Kidney glomerular epithelial cell (primary cell): ENCODE data around the gene RAD51B.
A peak's percentile ranks its signal among the peaks of the same experiment; 100 is the strongest.

ENCODE experiments used
- DNase-seq: peaks from one replicate; lab custom pipeline; 2025; lab: John Stamatoyannopoulos, UW

The RAD51B gene

GRCh38 chr14:68669603-68670358 is 850.2 kb downstream of the RAD51B start:
- no peak for DNase-seq

GRCh38 chr14:68670359-68670715 is 850.8 kb downstream of the RAD51B start:
- DNase-seq: no peak

GRCh38 chr14:68671909-68672308 is 852.3 kb downstream of the RAD51B start:
- DNase-seq: no peak

GRCh38 chr14:68672609-68673285 is 853.2 kb downstream of the RAD51B start:
- DNase-seq: no peak

GRCh38 chr14:68673464-68673863 is 853.9 kb downstream of the RAD51B start:
- no peak for DNase-seq

- DNase-seq: no peak
Observed at GRCh38 chr14:68674538-68675232, 855.1 kb downstream of the RAD51B start.

GRCh38 chr14:68675233-68675577 is 855.6 kb downstream of the RAD51B start:
- DNase-seq: peak; percentile 24

- no peak for DNase-seq
Observed at GRCh38 chr14:68676511-68676943, 856.9 kb downstream of the RAD51B start.

GRCh38 chr14:68677476-68677875 is 857.9 kb downstream of the RAD51B start:
- DNase-seq: no peak

- no peak for DNase-seq
Observed at GRCh38 chr14:68677901-68678300, 858.3 kb downstream of the RAD51B start.

GRCh38 chr14:68678471-68678870 is 858.9 kb downstream of the RAD51B start:
- DNase-seq: no peak

GRCh38 chr14:68679301-68679700 is 859.7 kb downstream of the RAD51B start:
- no peak for DNase-seq

GRCh38 chr14:68679746-68680467 is 860.3 kb downstream of the RAD51B start:
- peak; percentile 63 for DNase-seq

- DNase-seq: no peak
Observed at GRCh38 chr14:68680541-68681051, 861.0 kb downstream of the RAD51B start.

- DNase-seq: no peak
Observed at GRCh38 chr14:68681256-68682011, 861.9 kb downstream of the RAD51B start.

GRCh38 chr14:68682166-68683103 is 862.9 kb downstream of the RAD51B start:
- peak; percentile 65 for DNase-seq

- DNase-seq: no peak
Observed at GRCh38 chr14:68683326-68683725, 863.7 kb downstream of the RAD51B start.

- DNase-seq: no peak
Observed at GRCh38 chr14:68684466-68685418, 865.2 kb downstream of the RAD51B start.
